Ishikawa (cell line): ENCODE data around the gene CLTC.
A peak's percentile ranks its signal among the peaks of the same experiment; 100 is the strongest.

Experiments
- CEBPB ChIP-seq: IDR thresholded peaks from 2 replicates; pipeline ENCODE4 v1.6.1; 2012
- CREB1 ChIP-seq: IDR thresholded peaks from 2 replicates; pipeline ENCODE4 v1.6.1; 2012; ENCODE audit warnings: low read depth
- EGR1 ChIP-seq: IDR thresholded peaks from 2 replicates; pipeline ENCODE4 v1.6.1; 2012
- EP300 ChIP-seq: IDR thresholded peaks from 2 replicates; pipeline ENCODE4 v1.6.1; 2012; ENCODE audit warnings: borderline replicate concordance
- FOXM1 ChIP-seq: IDR thresholded peaks from 2 replicates; pipeline ENCODE4 v1.6.1; 2012; ENCODE audit warnings: low read depth, borderline replicate concordance
- NFIC ChIP-seq: IDR thresholded peaks from 2 replicates; pipeline ENCODE4 v1.6.1; 2012
- RAD21 ChIP-seq: IDR thresholded peaks from 2 replicates; pipeline ENCODE4 v1.6.1; 2012; ENCODE audit warnings: low read depth
- TAF1 ChIP-seq: IDR thresholded peaks from 2 replicates; pipeline ENCODE4 v1.6.1; 2012; ENCODE audit warnings: low read depth, mild to moderate bottlenecking
- TCF12 ChIP-seq: IDR thresholded peaks from 2 replicates; pipeline ENCODE4 v1.6.1; 2012; ENCODE audit warnings: low read depth
- TEAD4 ChIP-seq: IDR thresholded peaks from 2 replicates; pipeline ENCODE4 v1.6.1; 2012
- YY1 ChIP-seq: IDR thresholded peaks from 2 replicates; pipeline ENCODE4 v1.6.1; 2012; ENCODE audit warnings: low read depth
- ZBTB7A ChIP-seq: IDR thresholded peaks from 2 replicates; pipeline ENCODE4 v1.6.1; 2012; ENCODE audit warnings: low read depth
- TF ChIP-seq, protein P1 (sequence below): IDR thresholded peaks from 2 replicates; pipeline ENCODE4 v1.6.1; 2012
- TF ChIP-seq, protein P2 (sequence below): IDR thresholded peaks from 2 replicates; pipeline ENCODE4 v1.6.1; 2012; ENCODE audit warnings: low read depth, mild to moderate bottlenecking
- TF ChIP-seq, protein P3 (sequence below): IDR thresholded peaks from 2 replicates; pipeline ENCODE4 v1.6.1; 2012

The CLTC gene

DNA sequence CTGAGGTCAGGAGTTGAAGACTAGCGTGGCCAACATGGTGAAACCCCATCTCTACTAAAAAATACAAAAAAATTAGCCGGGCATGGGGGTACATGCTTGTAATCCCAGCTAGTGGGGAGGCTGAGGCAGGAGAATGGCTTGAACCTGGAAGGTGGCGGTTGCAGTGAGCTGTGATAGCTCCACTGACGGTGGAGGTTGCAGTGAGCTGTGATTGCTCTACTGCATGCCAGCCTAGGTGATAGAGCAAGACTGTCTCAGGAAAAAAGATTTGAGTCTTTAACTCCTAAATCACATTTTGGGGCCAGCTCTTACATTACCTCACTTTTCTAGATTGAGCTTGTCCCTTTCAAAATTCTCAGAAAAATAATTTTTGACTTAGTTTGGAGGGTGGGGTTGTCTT is 102.9 kb downstream of the CLTC start:
- TF ChIP-seq FOXM1, result no peak
- TF ChIP-seq EGR1, result no peak
- TF ChIP-seq EP300, result no peak
- TF ChIP-seq RAD21, result no peak
- TF ChIP-seq TCF12, result no peak

DNA sequence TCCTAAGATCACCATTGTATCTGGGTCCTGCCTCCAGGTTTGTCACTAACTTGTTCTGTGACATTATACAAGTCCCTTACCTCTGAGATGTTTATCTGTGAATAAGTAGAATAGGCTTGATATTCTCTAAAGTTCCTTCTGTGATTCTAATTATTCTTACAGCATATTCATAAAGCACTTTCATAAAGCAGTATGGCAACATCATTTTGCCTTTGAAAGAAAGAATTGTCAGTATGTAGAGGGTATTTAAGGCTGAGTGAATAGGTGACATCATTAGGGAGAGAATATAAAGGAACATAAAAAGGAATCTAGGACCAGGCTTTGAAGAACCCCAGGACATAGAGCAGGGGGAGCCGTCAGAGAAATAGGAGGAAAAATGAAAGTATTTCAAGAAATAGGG is 103.3 kb downstream of the CLTC start:
- no peak for TF ChIP-seq NFIC

DNA sequence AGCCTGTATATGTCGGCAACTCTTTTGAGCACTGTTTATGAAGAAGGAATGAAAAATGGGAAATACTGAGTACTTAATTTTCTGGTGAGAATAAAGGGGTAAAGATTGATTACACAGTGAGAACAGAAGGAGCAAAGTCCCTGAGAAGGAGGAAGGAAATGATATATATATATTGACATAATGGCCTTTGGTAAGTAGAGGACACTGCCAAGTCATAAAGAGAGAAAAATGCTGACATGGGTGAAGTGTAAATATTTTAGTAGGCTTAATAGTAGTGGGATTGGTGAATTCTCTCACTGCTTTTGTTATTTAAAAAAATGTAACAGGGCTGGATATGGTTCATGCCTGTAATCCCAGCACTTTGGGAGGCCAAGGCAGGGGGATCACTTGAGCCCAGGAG is 103.9 kb downstream of the CLTC start:
- no peak for TF ChIP-seq YY1

DNA sequence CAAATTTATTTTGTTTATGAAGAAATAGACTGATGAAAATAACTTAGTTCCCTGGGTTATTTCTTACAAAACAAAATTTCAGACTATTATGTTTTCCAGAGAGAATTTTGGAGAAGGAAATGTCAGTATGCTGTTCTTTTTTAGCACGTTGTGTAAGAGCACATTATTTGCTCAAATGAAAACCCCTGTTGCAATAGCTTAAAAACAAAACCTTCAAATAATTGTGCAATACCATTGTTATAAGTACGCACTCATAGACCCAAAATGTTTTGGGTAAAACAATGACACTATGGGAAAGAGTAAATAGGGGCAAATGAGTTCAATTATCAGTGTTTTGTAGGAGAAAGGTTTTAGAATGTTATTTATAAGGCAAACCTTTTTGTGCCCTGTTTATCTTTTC is 106.0 kb downstream of the CLTC start:
- TF ChIP-seq CEBPB (peak; percentile 44; the same call in 1 of the 2 replicates), EP300 (no peak)

DNA sequence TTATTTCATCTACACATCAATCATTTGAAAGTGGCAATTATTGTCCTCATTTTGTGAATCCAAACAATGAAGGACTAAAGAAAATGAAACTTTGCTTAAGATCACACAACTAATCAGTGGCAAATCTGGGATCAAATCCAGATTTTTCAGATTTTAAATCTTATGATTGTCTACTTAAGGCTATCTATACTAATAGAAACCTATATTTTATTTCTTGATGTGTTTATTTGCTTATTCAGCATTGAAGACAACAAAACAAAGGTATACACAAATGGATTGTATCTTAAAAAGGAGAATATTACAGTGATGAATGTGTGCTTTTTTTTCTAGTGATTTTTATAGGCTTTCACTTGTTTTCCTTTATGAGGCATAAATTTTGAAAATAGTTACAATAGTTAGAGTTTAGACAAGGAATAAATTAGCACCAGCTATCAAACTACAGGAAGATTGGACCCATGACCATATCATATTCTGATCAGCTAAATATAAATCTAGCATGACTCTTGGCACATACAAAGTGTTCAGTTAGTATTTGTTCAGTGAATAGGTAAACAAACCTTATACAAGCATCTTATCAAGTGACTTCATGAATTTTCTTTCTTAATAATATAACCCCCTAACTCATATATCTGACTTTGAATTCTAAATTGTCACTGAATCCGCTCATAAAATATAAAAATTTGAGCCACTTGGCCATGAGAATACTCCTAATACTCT is 108.3 kb downstream of the CLTC start:
- no peak for TF ChIP-seq TEAD4
- TF ChIP-seq CEBPB, result no peak
- TF ChIP-seq FOXM1, result no peak

DNA sequence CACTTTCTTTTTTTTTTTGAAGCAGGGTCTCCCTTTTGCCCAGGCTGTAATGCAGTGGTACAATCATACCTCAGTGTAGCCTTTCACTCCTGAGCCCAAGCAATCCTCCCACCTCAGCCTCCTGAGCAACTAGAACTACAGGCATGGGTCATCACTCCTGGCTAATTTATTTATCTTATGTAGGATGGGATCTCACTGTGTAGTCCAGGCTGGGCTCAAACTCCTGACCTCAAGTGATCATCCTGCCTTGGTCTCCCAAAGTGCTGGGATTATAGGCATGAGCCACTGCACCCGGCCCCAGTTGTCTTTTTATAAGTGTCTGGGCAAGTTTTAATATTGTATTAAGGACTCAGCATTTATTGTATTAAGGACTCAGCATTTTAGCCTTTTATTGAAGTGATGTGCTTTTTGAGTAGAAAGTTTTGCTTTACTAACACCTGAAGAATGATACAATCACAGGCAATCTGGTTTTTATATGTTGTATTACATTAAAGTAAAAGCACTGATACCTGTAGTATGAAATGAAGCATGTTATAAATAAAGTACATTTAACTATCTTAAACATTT is 110.7 kb downstream of the CLTC start:
- TF ChIP-seq CEBPB (no peak), ZBTB7A (no peak), EGR1 (no peak), YY1 (no peak)

DNA sequence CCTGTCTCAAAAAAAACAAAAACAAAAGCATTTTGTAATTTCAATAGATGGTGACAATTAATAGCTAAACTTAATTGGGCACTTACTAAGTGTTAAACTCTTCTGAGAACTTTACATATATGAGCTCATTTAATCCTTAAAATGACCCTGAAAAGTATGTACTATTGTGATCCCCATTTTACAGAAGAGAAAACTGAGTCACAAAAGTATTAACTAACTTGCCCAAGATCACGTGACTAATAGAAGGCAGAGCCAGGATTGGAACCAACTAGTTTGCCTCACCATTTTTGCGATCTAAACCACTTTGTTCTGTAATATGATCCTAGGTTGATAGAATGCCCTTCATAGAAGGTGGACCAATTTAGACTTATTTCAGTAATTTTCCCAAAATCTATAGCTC is 114.0 kb downstream of the CLTC start:
- no peak for TF ChIP-seq TEAD4
- no peak for TF ChIP-seq YY1
- TF ChIP-seq, protein P1, sequence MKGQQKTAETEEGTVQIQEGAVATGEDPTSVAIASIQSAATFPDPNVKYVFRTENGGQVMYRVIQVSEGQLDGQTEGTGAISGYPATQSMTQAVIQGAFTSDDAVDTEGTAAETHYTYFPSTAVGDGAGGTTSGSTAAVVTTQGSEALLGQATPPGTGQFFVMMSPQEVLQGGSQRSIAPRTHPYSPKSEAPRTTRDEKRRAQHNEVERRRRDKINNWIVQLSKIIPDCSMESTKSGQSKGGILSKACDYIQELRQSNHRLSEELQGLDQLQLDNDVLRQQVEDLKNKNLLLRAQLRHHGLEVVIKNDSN, result no peak
- no peak for TF ChIP-seq FOXM1
- no peak for TF ChIP-seq ZBTB7A
- TF ChIP-seq TAF1, result no peak
- no peak for TF ChIP-seq TCF12
- TF ChIP-seq CEBPB, result no peak
- no peak for TF ChIP-seq RAD21
- no peak for TF ChIP-seq EP300
- no peak for TF ChIP-seq EGR1
- TF ChIP-seq CREB1, result no peak
- TF ChIP-seq, protein P2, sequence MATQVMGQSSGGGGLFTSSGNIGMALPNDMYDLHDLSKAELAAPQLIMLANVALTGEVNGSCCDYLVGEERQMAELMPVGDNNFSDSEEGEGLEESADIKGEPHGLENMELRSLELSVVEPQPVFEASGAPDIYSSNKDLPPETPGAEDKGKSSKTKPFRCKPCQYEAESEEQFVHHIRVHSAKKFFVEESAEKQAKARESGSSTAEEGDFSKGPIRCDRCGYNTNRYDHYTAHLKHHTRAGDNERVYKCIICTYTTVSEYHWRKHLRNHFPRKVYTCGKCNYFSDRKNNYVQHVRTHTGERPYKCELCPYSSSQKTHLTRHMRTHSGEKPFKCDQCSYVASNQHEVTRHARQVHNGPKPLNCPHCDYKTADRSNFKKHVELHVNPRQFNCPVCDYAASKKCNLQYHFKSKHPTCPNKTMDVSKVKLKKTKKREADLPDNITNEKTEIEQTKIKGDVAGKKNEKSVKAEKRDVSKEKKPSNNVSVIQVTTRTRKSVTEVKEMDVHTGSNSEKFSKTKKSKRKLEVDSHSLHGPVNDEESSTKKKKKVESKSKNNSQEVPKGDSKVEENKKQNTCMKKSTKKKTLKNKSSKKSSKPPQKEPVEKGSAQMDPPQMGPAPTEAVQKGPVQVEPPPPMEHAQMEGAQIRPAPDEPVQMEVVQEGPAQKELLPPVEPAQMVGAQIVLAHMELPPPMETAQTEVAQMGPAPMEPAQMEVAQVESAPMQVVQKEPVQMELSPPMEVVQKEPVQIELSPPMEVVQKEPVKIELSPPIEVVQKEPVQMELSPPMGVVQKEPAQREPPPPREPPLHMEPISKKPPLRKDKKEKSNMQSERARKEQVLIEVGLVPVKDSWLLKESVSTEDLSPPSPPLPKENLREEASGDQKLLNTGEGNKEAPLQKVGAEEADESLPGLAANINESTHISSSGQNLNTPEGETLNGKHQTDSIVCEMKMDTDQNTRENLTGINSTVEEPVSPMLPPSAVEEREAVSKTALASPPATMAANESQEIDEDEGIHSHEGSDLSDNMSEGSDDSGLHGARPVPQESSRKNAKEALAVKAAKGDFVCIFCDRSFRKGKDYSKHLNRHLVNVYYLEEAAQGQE, result no peak
- TF ChIP-seq, protein P3, sequence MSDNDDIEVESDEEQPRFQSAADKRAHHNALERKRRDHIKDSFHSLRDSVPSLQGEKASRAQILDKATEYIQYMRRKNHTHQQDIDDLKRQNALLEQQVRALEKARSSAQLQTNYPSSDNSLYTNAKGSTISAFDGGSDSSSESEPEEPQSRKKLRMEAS, result no peak
- no peak for TF ChIP-seq NFIC

DNA sequence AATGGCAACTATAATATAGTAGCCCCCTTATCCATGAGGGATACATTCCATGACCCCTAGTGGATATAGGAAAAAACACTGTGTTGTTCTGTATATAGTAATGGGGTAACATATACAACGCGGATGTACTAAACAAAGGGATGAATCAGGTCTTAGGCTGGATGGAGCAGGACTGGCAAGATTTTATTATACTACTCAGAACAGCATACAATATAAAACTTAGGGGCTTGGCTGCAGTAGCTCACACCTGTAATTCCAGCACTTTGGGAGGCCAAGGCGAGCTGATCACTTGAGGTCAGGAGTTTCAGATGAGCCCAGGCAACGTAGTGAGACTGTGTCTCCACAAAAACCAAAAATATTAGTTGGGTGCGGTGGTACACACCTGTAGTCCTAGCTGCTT is 114.5 kb downstream of the CLTC start:
- TF ChIP-seq CREB1 (no peak), FOXM1 (no peak)
- TF ChIP-seq, protein P3, result no peak

DNA sequence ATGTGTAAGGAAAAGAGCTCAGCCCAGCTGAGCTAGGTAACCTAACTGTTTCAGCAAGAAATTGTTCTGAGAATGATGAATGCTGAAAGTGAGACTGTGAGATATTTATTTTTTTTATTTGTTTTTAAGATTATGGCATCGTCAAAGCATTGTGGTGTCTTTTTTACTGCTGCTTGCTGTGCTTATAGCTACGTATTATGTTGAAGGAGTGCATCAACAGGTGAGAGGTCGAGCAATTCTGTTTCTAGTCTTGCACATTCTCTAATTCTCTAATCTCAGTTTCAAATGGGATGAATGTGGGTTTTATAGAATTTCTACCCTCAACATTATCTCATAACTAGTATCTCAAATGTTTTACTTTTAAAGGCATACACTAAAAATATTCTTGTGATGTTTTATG is 117.6 kb downstream of the CLTC start:
- TF ChIP-seq YY1 (no peak), FOXM1 (no peak), TCF12 (no peak), CEBPB (no peak), TEAD4 (no peak), EP300 (no peak), TAF1 (no peak), CREB1 (no peak), RAD21 (no peak), NFIC (no peak), ZBTB7A (no peak), EGR1 (no peak)
- TF ChIP-seq, protein P2, result no peak
- TF ChIP-seq, protein P1, result no peak
- TF ChIP-seq, protein P3, result no peak
